T-helper 2 cell treated with Interferon-gamma antibody and Interleukin-4, amounts not matched to agents 5 μg/mL and 100 μg/mL, for 36 hours (primary cell): ENCODE data around the gene JPH2.
"Not testable (repeated sequence)": the region's sequence is repeated elsewhere in the genome, so short reads cannot be mapped to it uniquely, and the experiment has no call there.

Experiments used
- DNase-seq: peaks from one replicate; pipeline ENCODE4 v3.0.0; 2021; ENCODE audit warnings: low spot score
- H3K27ac Mint-ChIP-seq: one replicate; pipeline ENCODE4 v1.8.0; 2021; ENCODE audit warnings: mild to moderate bottlenecking, mixed read lengths
- H3K27me3 Mint-ChIP-seq: one replicate; pipeline ENCODE4 v1.8.0; 2021; ENCODE audit warnings: low read depth, mixed read lengths
- H3K36me3 Mint-ChIP-seq: one replicate; pipeline ENCODE4 v1.8.0; 2021; ENCODE audit warnings: low read depth, mixed read lengths
- H3K4me1 Mint-ChIP-seq: one replicate; pipeline ENCODE4 v1.8.0; 2021; ENCODE audit warnings: low read depth, mixed read lengths
- H3K4me3 Mint-ChIP-seq: one replicate; pipeline ENCODE4 v1.8.0; 2022; ENCODE audit warnings: mild to moderate bottlenecking, moderate library complexity, mixed read lengths
- H3K9me3 Mint-ChIP-seq: one replicate; pipeline ENCODE4 v1.8.0; 2021; ENCODE audit warnings: mixed read lengths

The JPH2 gene

GRCh38 chr20:44129300-44129699 is 57.7 kb downstream of the JPH2 start:
- H3K4me3 Mint-ChIP-seq, result not testable (repeated sequence)

GRCh38 chr20:44126445-44126844 is 60.5 kb downstream of the JPH2 start:
- Mint-ChIP-seq H3K27ac (no peak overlapping the region), H3K9me3 (no peaks in the 10 kb centered on the region), H3K36me3 (no peaks in the 10 kb centered on the region), H3K4me3 (no peak overlapping the region), H3K4me1 (no peaks in the 10 kb centered on the region), H3K27me3 (peaks cover 14% of the 10 kb centered on the region)
- DNase-seq, result no peak

More at GRCh38 chr20:44129300-44129699, 57.7 kb downstream of the JPH2 start:
- H3K9me3 Mint-ChIP-seq, H3K27me3 Mint-ChIP-seq, H3K4me1 Mint-ChIP-seq, DNase-seq, H3K36me3 Mint-ChIP-seq, H3K27ac Mint-ChIP-seq: not testable (repeated sequence)

DNA sequence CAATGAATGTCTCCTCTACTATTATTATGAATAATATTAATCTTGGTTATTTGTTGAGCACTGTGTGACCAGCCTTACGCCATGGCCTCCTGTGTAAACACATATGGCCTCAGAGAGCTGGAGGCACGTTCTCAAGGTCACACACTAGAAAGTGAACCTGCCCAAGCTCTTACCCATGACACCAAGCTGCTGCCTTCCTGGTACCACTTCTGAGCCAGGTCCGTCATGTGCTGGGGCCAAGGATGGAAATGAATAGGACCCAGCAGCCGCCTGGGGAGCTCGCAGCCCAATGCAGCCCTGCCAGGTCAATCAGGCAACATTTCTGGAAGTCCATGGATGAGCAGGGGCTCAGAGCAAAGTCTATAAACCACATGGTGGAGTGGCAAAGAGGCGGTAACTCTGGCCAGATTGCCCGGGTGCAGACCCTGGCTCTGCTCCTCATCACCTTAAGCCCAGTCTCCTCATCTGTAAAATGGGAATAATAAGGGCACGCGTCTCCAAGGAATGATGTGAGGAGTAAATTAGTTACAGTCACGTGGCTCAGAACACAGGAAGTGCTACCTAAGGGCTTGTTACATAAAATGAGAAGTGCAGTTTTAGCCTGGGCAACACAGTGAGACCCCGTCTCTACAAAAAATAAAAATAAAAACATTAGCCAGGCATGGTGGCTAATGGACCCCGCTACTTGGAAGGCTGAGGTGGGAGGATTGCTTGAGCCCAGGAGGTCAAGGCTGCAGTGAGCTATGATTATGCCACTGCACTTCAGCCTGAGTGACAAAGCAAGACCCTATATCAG is 61.5 kb downstream of the JPH2 start:
- Mint-ChIP-seq H3K4me3 (no peak overlapping the region), H3K4me1 (no peaks in the 10 kb centered on the region), H3K27ac (no peak overlapping the region), H3K9me3 (no peaks in the 10 kb centered on the region), H3K27me3 (peaks cover 15% of the 10 kb centered on the region), H3K36me3 (no peaks in the 10 kb centered on the region)
- no peak for DNase-seq

- Mint-ChIP-seq H3K4me3 (no peak overlapping the region), H3K36me3 (no peaks in the 10 kb centered on the region), H3K27me3 (peaks cover 15% of the 10 kb centered on the region), H3K9me3 (no peaks in the 10 kb centered on the region), H3K27ac (no peak overlapping the region), H3K4me1 (no peaks in the 10 kb centered on the region)
- DNase-seq, result no peak
Measured at GRCh38 chr20:44123874-44124535, 63.0 kb downstream of the JPH2 start.

GRCh38 chr20:44123251-44123650 is 63.7 kb downstream of the JPH2 start:
- DNase-seq, result no peak
- Mint-ChIP-seq H3K36me3 (no peaks in the 10 kb centered on the region), H3K4me1 (no peaks in the 10 kb centered on the region), H3K4me3 (no peak overlapping the region), H3K27ac (no peak overlapping the region), H3K27me3 (peaks cover 15% of the 10 kb centered on the region), H3K9me3 (no peaks in the 10 kb centered on the region)

- Mint-ChIP-seq H3K9me3 (no peaks in the 10 kb centered on the region), H3K4me3 (no peak overlapping the region), H3K27ac (no peak overlapping the region), H3K27me3 (peaks cover 19% of the 10 kb centered on the region), H3K36me3 (no peaks in the 10 kb centered on the region), H3K4me1 (peaks cover 4% of the 10 kb centered on the region)
- no peak for DNase-seq
Measured at GRCh38 chr20:44120676-44121425, 66.1 kb downstream of the JPH2 start.

DNA sequence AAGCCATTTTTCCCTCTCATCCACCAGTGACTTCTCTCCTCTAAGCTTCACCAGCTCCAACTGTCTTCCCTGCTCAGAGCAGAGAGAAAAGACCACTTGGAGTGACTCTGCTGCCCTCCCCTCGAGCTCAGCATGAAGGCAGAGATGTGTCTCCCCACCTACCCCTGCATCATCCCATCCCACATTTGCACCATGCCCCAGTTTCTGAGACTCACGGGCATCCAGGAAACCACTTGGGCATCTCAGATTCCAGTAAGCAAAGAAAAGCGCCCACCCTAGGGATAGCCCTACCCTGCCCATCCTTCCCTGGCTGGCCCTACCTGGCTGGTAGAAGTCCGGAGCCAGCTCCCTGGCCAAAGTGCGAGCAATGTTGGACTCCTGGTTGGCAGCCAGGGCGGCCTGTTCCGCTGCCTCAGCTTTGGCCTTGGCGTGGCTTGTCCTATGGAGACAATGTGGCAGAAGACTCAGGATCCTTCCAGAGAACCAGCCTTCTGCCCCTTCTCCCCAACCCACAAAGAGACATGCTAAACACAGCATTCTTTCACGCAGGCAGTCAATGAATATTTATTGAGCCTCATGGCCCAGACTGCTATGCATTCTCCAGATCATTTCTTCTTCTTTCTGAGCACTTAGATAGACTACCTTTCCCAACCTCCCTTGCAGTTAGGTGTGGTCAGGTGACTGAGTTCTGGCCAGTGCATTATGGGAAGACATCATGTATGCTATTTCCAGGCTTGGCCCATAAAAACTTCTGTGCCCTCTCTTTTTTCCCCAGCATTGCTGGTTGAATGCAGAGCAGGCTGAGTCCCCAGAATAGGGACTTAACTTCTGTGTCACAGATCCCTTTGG is 68.6 kb downstream of the JPH2 start:
- Mint-ChIP-seq H3K4me1 (peaks cover 4% of the 10 kb centered on the region), H3K36me3 (no peaks in the 10 kb centered on the region), H3K27me3 (peaks cover 31% of the 10 kb centered on the region), H3K4me3 (no peak overlapping the region), H3K9me3 (no peaks in the 10 kb centered on the region), H3K27ac (no peak overlapping the region)
- DNase-seq, result no peak

DNA sequence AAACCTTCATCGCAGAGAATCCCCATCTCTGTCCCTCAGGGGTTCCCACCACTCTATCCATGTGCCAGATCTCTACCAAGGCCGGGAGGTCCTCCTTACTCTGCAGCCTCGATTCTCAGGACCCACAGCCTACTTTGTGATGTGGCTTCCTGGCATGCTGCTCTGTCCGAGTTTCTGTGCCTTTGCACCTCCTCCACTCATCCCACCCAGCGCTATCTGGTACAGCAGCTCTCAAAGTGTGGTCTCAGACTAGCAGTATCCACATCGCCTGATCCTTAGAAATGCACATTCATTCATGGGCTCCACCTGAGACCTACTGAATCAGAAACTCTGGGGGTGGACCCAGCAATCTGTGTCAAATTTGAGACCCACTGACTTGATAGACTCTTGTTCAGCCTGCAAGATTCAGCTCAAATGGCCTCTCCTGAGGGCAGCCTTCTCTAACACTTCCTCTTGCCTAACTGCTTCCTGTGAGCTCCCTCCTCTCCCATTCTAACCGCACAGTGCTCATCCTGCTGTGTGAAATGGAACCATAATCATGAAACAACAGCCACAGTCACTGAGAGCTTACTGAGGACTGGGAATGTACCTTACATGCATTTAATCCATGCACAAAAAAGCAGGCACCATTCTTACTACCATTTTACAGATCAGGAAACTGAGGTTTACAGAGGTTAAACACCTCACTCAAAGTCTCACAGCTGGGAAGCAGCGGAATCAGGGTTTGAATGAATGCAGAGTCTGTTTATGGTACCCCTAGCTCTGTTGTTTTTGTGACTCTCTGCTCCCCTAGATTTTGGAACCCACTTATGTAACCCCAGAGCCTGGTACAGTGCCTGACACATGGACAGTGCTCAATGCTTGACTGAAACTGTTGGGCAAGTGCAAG is 69.4 kb downstream of the JPH2 start:
- H3K27ac Mint-ChIP-seq, result no peak overlapping the region
- H3K4me3 Mint-ChIP-seq, result no peak overlapping the region
- no peak for DNase-seq
- no peaks in the 10 kb centered on the region for H3K9me3 Mint-ChIP-seq
- H3K36me3 Mint-ChIP-seq, result no peaks in the 10 kb centered on the region
- peaks cover 27% of the 10 kb centered on the region for H3K27me3 Mint-ChIP-seq
- H3K4me1 Mint-ChIP-seq, result peaks cover 4% of the 10 kb centered on the region

- no peak for DNase-seq
- Mint-ChIP-seq H3K27me3 (peaks cover 24% of the 10 kb centered on the region), H3K36me3 (no peaks in the 10 kb centered on the region), H3K4me1 (peaks cover 4% of the 10 kb centered on the region), H3K9me3 (no peaks in the 10 kb centered on the region), H3K4me3 (no peak overlapping the region), H3K27ac (no peak overlapping the region)
Measured at GRCh38 chr20:44115762-44116644, 71.0 kb downstream of the JPH2 start.

GRCh38 chr20:44115181-44115580 is 71.8 kb downstream of the JPH2 start:
- peaks cover 22% of the 10 kb centered on the region for H3K27me3 Mint-ChIP-seq
- H3K36me3 Mint-ChIP-seq, result no peaks in the 10 kb centered on the region
- no peak overlapping the region for H3K4me3 Mint-ChIP-seq
- H3K27ac Mint-ChIP-seq, result no peak overlapping the region
- DNase-seq, result no peak
- no peaks in the 10 kb centered on the region for H3K9me3 Mint-ChIP-seq
- H3K4me1 Mint-ChIP-seq, result peaks cover 4% of the 10 kb centered on the region

DNA sequence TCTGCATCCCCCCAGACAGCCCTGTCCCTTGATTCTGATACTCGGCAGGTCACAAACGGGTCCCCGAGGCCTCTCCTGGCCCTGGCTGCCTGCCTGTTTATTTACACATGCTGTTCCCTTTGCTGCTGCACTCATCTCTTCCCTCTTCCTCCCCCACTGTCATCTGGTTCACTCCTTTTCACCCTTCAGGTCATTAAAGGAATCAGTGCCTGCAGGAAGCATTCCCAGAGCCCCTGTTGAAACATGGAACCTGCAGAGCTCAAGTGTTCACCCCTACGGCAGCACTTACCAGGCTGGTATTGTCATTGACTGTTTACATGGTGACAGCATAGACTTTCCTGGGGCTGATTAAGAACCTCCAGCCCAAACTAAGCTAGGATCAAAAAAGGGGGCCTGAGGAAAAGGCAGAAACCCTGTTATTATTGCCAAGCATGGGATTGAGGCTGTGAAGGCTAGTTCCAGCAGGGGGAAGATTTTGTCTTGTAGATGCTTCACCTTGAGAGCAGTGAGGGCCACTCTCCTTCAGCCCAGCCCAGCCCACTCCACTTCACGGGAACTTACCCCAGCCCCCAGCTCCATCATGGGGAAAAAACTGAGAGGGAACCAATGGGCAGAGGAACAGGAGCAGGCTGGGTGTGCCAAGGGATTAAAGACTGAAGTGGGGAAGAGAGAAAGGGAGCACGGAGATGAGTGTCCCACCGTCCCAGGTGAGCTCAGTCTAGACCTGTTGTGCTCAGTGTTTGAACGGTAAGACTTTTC is 73.2 kb downstream of the JPH2 start:
- Mint-ChIP-seq H3K4me3 (no peak overlapping the region), H3K27ac (no peak overlapping the region), H3K27me3 (peaks cover 19% of the 10 kb centered on the region), H3K4me1 (peaks cover 4% of the 10 kb centered on the region), H3K36me3 (no peaks in the 10 kb centered on the region), H3K9me3 (no peaks in the 10 kb centered on the region)
- no peak for DNase-seq
